ENCODE data around the gene ZNF335.

- TF ChIP-seq, protein P1, sequence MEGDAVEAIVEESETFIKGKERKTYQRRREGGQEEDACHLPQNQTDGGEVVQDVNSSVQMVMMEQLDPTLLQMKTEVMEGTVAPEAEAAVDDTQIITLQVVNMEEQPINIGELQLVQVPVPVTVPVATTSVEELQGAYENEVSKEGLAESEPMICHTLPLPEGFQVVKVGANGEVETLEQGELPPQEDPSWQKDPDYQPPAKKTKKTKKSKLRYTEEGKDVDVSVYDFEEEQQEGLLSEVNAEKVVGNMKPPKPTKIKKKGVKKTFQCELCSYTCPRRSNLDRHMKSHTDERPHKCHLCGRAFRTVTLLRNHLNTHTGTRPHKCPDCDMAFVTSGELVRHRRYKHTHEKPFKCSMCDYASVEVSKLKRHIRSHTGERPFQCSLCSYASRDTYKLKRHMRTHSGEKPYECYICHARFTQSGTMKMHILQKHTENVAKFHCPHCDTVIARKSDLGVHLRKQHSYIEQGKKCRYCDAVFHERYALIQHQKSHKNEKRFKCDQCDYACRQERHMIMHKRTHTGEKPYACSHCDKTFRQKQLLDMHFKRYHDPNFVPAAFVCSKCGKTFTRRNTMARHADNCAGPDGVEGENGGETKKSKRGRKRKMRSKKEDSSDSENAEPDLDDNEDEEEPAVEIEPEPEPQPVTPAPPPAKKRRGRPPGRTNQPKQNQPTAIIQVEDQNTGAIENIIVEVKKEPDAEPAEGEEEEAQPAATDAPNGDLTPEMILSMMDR (IDR thresholded peaks at IDR 0.05), result no peak
- TF ChIP-seq EP300 (IDR thresholded peaks at IDR 0.05) (no peak), POLR2A (IDR thresholded peaks at IDR 0.05) (no peak)
Observed at GRCh38 chr20:45938727-45939438, 33.1 kb downstream of the ZNF335 start.

Measured in ovary (tissue), 3 donors.